Measurements from ENCODE around the gene GPR146. TPM values are rescaled to one million over a fixed set of nuclear protein-coding genes. Genes with fewer than 3 reads are reported as not detected.

GPR146 gene
- total RNA-seq, 1 donor from 2014 or later, result 1.7 TPM

- no peak overlapping the region for H3K4me3 Mint-ChIP-seq (ENCODE audit: unreplicated experiment)
- Histone ChIP-seq H3K79me2 (ENCODE audit: insufficient read depth, low read length) (peaks cover 9% of the 10 kb centered on the region), H3K4me1 (ENCODE audit: insufficient read depth, low read length) (peaks cover 20% of the 10 kb centered on the region), H3K27me3 (ENCODE audit: insufficient read depth, low read length) (no peaks in the 10 kb centered on the region), H3K36me3 (ENCODE audit: insufficient read depth, low read length) (no peaks in the 10 kb centered on the region), H3K27ac (ENCODE audit: low read depth, low read length) (no peak overlapping the region), H3K9me3 (ENCODE audit: insufficient read depth, low read depth, low read length) (no peaks in the 10 kb centered on the region), H3K4me2 (ENCODE audit: low read length) (no peak overlapping the region), H3K9ac (ENCODE audit: low read length) (no peak overlapping the region), H2AFZ (ENCODE audit: low read depth, low read length) (no peak overlapping the region), H3K4me3 (ENCODE audit: insufficient read depth, low read depth, low read length) (no peak overlapping the region), H4K20me1 (ENCODE audit: insufficient read depth, low read length) (peaks cover 80% of the 10 kb centered on the region)
- peaks cover 22% of the 10 kb centered on the region for H3K36me3 Mint-ChIP-seq (ENCODE audit: low read depth, unreplicated experiment)
- no peak for TF ChIP-seq CTCF (IDR thresholded peaks at IDR 0.05; ENCODE audit: insufficient read depth, low read depth, low read length)
- TF ChIP-seq EZH2 (IDR thresholded peaks at IDR 0.05; ENCODE audit: insufficient read depth, low read length), result no peak
- no peak overlapping the region for H3K27ac Mint-ChIP-seq (ENCODE audit: unreplicated experiment)
- H3K27me3 Mint-ChIP-seq (ENCODE audit: low read depth, unreplicated experiment), result no peaks in the 10 kb centered on the region
- no peak for DNase-seq (ENCODE audit: low read depth)
- H3K4me1 Mint-ChIP-seq (ENCODE audit: low read depth, unreplicated experiment), result peaks cover 17% of the 10 kb centered on the region
- no peaks in the 10 kb centered on the region for H3K9me3 Mint-ChIP-seq (ENCODE audit: unreplicated experiment)
- FAIRE-seq, result no peak
These were observed 49.7 kb downstream of the GPR146 start for GRCh38 chr7:1093916-1094508.

GRCh38 chr7:1094870-1095269 lies 50.5 kb downstream of the GPR146 start:
- DNase-seq (ENCODE audit: low read depth) (no peak), FAIRE-seq (no peak)
- H3K4me3 Mint-ChIP-seq (ENCODE audit: unreplicated experiment), result no peak overlapping the region
- Histone ChIP-seq H3K9me3 (ENCODE audit: insufficient read depth, low read depth, low read length) (no peaks in the 10 kb centered on the region), H4K20me1 (ENCODE audit: insufficient read depth, low read length) (peaks cover 84% of the 10 kb centered on the region), H3K4me2 (ENCODE audit: low read length) (no peak overlapping the region), H2AFZ (ENCODE audit: low read depth, low read length) (no peak overlapping the region), H3K36me3 (ENCODE audit: insufficient read depth, low read length) (no peaks in the 10 kb centered on the region), H3K79me2 (ENCODE audit: insufficient read depth, low read length) (peaks cover 12% of the 10 kb centered on the region), H3K27ac (ENCODE audit: low read depth, low read length) (no peak overlapping the region), H3K27me3 (ENCODE audit: insufficient read depth, low read length) (no peaks in the 10 kb centered on the region), H3K4me3 (ENCODE audit: insufficient read depth, low read depth, low read length) (no peak overlapping the region), H3K9ac (ENCODE audit: low read length) (no peak overlapping the region), H3K4me1 (ENCODE audit: insufficient read depth, low read length) (peaks cover 16% of the 10 kb centered on the region)
- no peaks in the 10 kb centered on the region for H3K27me3 Mint-ChIP-seq (ENCODE audit: low read depth, unreplicated experiment)
- peaks cover 2% of the 10 kb centered on the region for H3K9me3 Mint-ChIP-seq (ENCODE audit: unreplicated experiment)
- H3K4me1 Mint-ChIP-seq (ENCODE audit: low read depth, unreplicated experiment), result peaks cover 16% of the 10 kb centered on the region
- TF ChIP-seq EZH2 (IDR thresholded peaks at IDR 0.05; ENCODE audit: insufficient read depth, low read length), result no peak
- no peak for TF ChIP-seq CTCF (IDR thresholded peaks at IDR 0.05; ENCODE audit: insufficient read depth, low read depth, low read length)
- H3K27ac Mint-ChIP-seq (ENCODE audit: unreplicated experiment), result no peak overlapping the region
- H3K36me3 Mint-ChIP-seq (ENCODE audit: low read depth, unreplicated experiment), result peaks cover 22% of the 10 kb centered on the region

GRCh38 chr7:1095621-1096155 lies 51.3 kb downstream of the GPR146 start:
- Mint-ChIP-seq H3K4me1 (ENCODE audit: low read depth, unreplicated experiment) (peaks cover 16% of the 10 kb centered on the region), H3K9me3 (ENCODE audit: unreplicated experiment) (peaks cover 2% of the 10 kb centered on the region), H3K27ac (ENCODE audit: unreplicated experiment) (peak overlapping the region; percentile 66), H3K4me3 (ENCODE audit: unreplicated experiment) (peak overlapping the region; percentile 40), H3K27me3 (ENCODE audit: low read depth, unreplicated experiment) (no peaks in the 10 kb centered on the region), H3K36me3 (ENCODE audit: low read depth, unreplicated experiment) (peaks cover 22% of the 10 kb centered on the region)
- Histone ChIP-seq H3K27ac (ENCODE audit: low read depth, low read length) (no peak overlapping the region), H3K4me3 (ENCODE audit: insufficient read depth, low read depth, low read length) (no peak overlapping the region), H3K4me1 (ENCODE audit: insufficient read depth, low read length) (peaks cover 21% of the 10 kb centered on the region), H4K20me1 (ENCODE audit: insufficient read depth, low read length) (peaks cover 86% of the 10 kb centered on the region), H2AFZ (ENCODE audit: low read depth, low read length) (no peak overlapping the region), H3K4me2 (ENCODE audit: low read length) (peak overlapping the region; percentile 8), H3K9ac (ENCODE audit: low read length) (no peak overlapping the region), H3K36me3 (ENCODE audit: insufficient read depth, low read length) (no peaks in the 10 kb centered on the region), H3K79me2 (ENCODE audit: insufficient read depth, low read length) (peaks cover 12% of the 10 kb centered on the region), H3K27me3 (ENCODE audit: insufficient read depth, low read length) (no peaks in the 10 kb centered on the region), H3K9me3 (ENCODE audit: insufficient read depth, low read depth, low read length) (no peaks in the 10 kb centered on the region)
- DNase-seq (ENCODE audit: low read depth) (no peak), FAIRE-seq (no peak)
- TF ChIP-seq CTCF (IDR thresholded peaks at IDR 0.05; ENCODE audit: insufficient read depth, low read depth, low read length), result no peak
- no peak for TF ChIP-seq EZH2 (IDR thresholded peaks at IDR 0.05; ENCODE audit: insufficient read depth, low read length)

Data from astrocyte (in vitro differentiated cells and primary cell).